ENCODE data around the gene DUSP22.
A peak's percentile ranks its signal among the peaks of the same experiment; 100 is the strongest.

Gene DUSP22

GRCh38 chr6:303948-304558 is 11.8 kb downstream of the DUSP22 start:
- Histone ChIP-seq H3K14ac (ENCODE audit: low read length) (no peak overlapping the region), H2BK5ac (ENCODE audit: low read depth, low read length, poor library complexity) (no peak overlapping the region), H2BK12ac (ENCODE audit: low read length) (no peak overlapping the region), H3K9ac (ENCODE audit: low read length) (no peak overlapping the region), H3K23ac (ENCODE audit: low read length) (no peak overlapping the region), H2BK120ac (ENCODE audit: insufficient read depth, low read length, poor library complexity) (no peak overlapping the region), H3K4me1 (ENCODE audit: control insufficient read depth in 1 of 2, insufficient read depth in 2 of 2, low read length in 2 of 2) (no peaks in the 10 kb centered on the region), H3K4me2 (ENCODE audit: low read length) (no peak overlapping the region), H3K18ac (ENCODE audit: low read length) (no peak overlapping the region), H3K27ac (ENCODE audit: low read depth, low read length) (no peak overlapping the region), H3K36me3 (ENCODE audit: control insufficient read depth in 1 of 2, insufficient read depth in 2 of 2, low read length in 2 of 2) (peaks cover 0 to 2% of the 10 kb centered on the region in 2 experiments), H4K12ac (ENCODE audit: low read depth, low read length) (no peak overlapping the region), H4K91ac (ENCODE audit: low read depth, low read length) (no peak overlapping the region), H3K79me1 (ENCODE audit: low read length) (no peaks in the 10 kb centered on the region), H3K9me3 (ENCODE audit: insufficient read depth, low read depth, low read length) (peaks cover 56% of the 10 kb centered on the region), H2AFZ (ENCODE audit: insufficient read depth, low read length, poor library complexity) (no peak overlapping the region), H3K79me2 (ENCODE audit: control insufficient read depth, insufficient read depth, low read length, poor library complexity) (no peaks in the 10 kb centered on the region), H3K4me3 (ENCODE audit: low read depth, low read length) (peak overlapping the region; percentile 17), H4K8ac (ENCODE audit: low read depth, low read length) (no peak overlapping the region), H2AK5ac (ENCODE audit: low read length) (no peak overlapping the region), H3K27me3 (ENCODE audit: insufficient read depth, low read length) (no peaks in the 10 kb centered on the region), H3K4ac (ENCODE audit: low read depth, low read length) (no peak overlapping the region)
- WGBS (ENCODE audit: extremely low coverage, insufficient coverage, insufficient read length), result no CpG with 5 or more reads among the region's 21 CpGs
- no peak for DNase-seq

- Histone ChIP-seq H4K12ac (ENCODE audit: low read depth, low read length) (no peak overlapping the region), H2AFZ (ENCODE audit: insufficient read depth, low read length, poor library complexity) (no peak overlapping the region), H2BK5ac (ENCODE audit: low read depth, low read length, poor library complexity) (no peak overlapping the region), H3K27ac (ENCODE audit: low read depth, low read length) (no peak overlapping the region), H3K4me2 (ENCODE audit: low read length) (no peak overlapping the region), H3K79me1 (ENCODE audit: low read length) (no peaks in the 10 kb centered on the region), H3K36me3 (ENCODE audit: control insufficient read depth in 1 of 2, insufficient read depth in 2 of 2, low read length in 2 of 2) (peaks cover 0 to 2% of the 10 kb centered on the region in 2 experiments), H4K8ac (ENCODE audit: low read depth, low read length) (no peak overlapping the region), H4K91ac (ENCODE audit: low read depth, low read length) (no peak overlapping the region), H3K23ac (ENCODE audit: low read length) (no peak overlapping the region), H3K4ac (ENCODE audit: low read depth, low read length) (no peak overlapping the region), H3K18ac (ENCODE audit: low read length) (no peak overlapping the region), H3K9ac (ENCODE audit: low read length) (no peak overlapping the region), H2BK12ac (ENCODE audit: low read length) (no peak overlapping the region), H3K14ac (ENCODE audit: low read length) (no peak overlapping the region), H3K79me2 (ENCODE audit: control insufficient read depth, insufficient read depth, low read length, poor library complexity) (no peaks in the 10 kb centered on the region), H3K27me3 (ENCODE audit: insufficient read depth, low read length) (no peaks in the 10 kb centered on the region), H2AK5ac (ENCODE audit: low read length) (no peak overlapping the region), H3K9me3 (ENCODE audit: insufficient read depth, low read depth, low read length) (peaks cover 52% of the 10 kb centered on the region), H3K4me3 (ENCODE audit: low read depth, low read length) (no peak overlapping the region), H3K4me1 (ENCODE audit: control insufficient read depth in 1 of 2, insufficient read depth in 2 of 2, low read length in 2 of 2) (no peaks in the 10 kb centered on the region), H2BK120ac (ENCODE audit: insufficient read depth, low read length, poor library complexity) (no peak overlapping the region)
- WGBS (ENCODE audit: extremely low coverage, insufficient coverage, insufficient read length), result no CpG with 5 or more reads among the region's 8 CpGs
- DNase-seq, result no peak
These were observed 12.6 kb downstream of the DUSP22 start for GRCh38 chr6:304833-305370.

DNA sequence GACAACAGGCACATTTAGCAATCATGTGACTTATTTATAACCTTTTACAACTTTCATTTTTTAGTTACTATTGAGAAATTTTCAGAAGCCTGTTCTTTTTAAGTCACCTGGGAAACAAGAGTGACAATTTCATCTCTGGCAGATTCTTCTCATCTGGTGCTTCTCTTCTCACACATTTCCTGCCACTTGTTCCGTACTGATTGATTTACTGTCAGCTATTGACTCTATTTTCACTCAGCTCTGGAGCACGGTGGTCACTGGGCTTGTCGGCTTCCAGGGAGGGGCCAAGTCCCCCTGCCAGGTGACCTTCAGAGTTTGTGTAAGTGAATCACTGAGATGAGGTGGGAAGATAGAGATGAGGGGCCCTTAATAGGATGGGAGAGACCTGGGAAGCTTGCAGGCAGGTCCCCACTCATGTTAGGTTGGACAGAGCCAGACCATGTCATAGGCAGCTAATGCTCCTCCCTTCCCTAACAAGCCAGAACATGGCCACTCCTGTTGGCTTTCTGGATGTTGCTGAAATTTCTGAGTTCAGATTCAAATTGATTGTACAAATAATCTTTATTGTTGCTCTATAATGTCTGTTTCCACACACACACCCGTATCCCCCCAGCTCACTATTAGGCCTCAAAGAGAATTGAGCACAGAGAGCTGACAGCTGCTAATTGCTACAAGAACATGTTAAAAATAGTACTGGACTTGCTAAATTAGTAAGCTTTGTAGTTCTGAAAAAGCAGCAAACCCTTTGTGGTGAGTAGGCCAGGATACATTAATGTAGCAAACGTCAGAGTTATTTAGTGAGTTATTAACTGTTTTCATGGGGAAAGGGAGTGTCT is 13.3 kb downstream of the DUSP22 start:
- Histone ChIP-seq H3K18ac (ENCODE audit: low read length) (no peak overlapping the region), H3K4ac (ENCODE audit: low read depth, low read length) (no peak overlapping the region), H3K23ac (ENCODE audit: low read length) (no peak overlapping the region), H4K12ac (ENCODE audit: low read depth, low read length) (no peak overlapping the region), H2BK120ac (ENCODE audit: insufficient read depth, low read length, poor library complexity) (no peak overlapping the region), H2AFZ (ENCODE audit: insufficient read depth, low read length, poor library complexity) (no peak overlapping the region), H3K79me2 (ENCODE audit: control insufficient read depth, insufficient read depth, low read length, poor library complexity) (no peaks in the 10 kb centered on the region), H3K4me3 (ENCODE audit: low read depth, low read length) (no peak overlapping the region), H3K9me3 (ENCODE audit: insufficient read depth, low read depth, low read length) (peaks cover 46% of the 10 kb centered on the region), H4K8ac (ENCODE audit: low read depth, low read length) (no peak overlapping the region), H2AK5ac (ENCODE audit: low read length) (no peak overlapping the region), H3K36me3 (ENCODE audit: control insufficient read depth in 1 of 2, insufficient read depth in 2 of 2, low read length in 2 of 2) (peaks cover 0 to 2% of the 10 kb centered on the region in 2 experiments), H3K79me1 (ENCODE audit: low read length) (no peaks in the 10 kb centered on the region), H3K4me1 (ENCODE audit: control insufficient read depth in 1 of 2, insufficient read depth in 2 of 2, low read length in 2 of 2) (no peaks in the 10 kb centered on the region), H4K91ac (ENCODE audit: low read depth, low read length) (no peak overlapping the region), H2BK5ac (ENCODE audit: low read depth, low read length, poor library complexity) (no peak overlapping the region), H2BK12ac (ENCODE audit: low read length) (no peak overlapping the region), H3K9ac (ENCODE audit: low read length) (no peak overlapping the region), H3K27ac (ENCODE audit: low read depth, low read length) (no peak overlapping the region), H3K4me2 (ENCODE audit: low read length) (no peak overlapping the region), H3K14ac (ENCODE audit: low read length) (no peak overlapping the region), H3K27me3 (ENCODE audit: insufficient read depth, low read length) (no peaks in the 10 kb centered on the region)
- no peak for DNase-seq
- no CpG with 5 or more reads among the region's 5 CpGs for WGBS (ENCODE audit: extremely low coverage, insufficient coverage, insufficient read length)

- Histone ChIP-seq H3K4ac (ENCODE audit: low read depth, low read length) (no peak overlapping the region), H3K36me3 (ENCODE audit: control insufficient read depth in 1 of 2, insufficient read depth in 2 of 2, low read length in 2 of 2) (peaks cover 0 to 2% of the 10 kb centered on the region in 2 experiments), H2BK5ac (ENCODE audit: low read depth, low read length, poor library complexity) (no peak overlapping the region), H3K23ac (ENCODE audit: low read length) (no peak overlapping the region), H2AK5ac (ENCODE audit: low read length) (no peak overlapping the region), H3K9me3 (ENCODE audit: insufficient read depth, low read depth, low read length) (peaks cover 40% of the 10 kb centered on the region), H3K9ac (ENCODE audit: low read length) (no peak overlapping the region), H3K4me3 (ENCODE audit: low read depth, low read length) (peak overlapping the region; percentile 8), H3K27me3 (ENCODE audit: insufficient read depth, low read length) (no peaks in the 10 kb centered on the region), H4K91ac (ENCODE audit: low read depth, low read length) (no peak overlapping the region), H4K12ac (ENCODE audit: low read depth, low read length) (no peak overlapping the region), H3K27ac (ENCODE audit: low read depth, low read length) (no peak overlapping the region), H3K18ac (ENCODE audit: low read length) (no peak overlapping the region), H2BK12ac (ENCODE audit: low read length) (no peak overlapping the region), H3K79me2 (ENCODE audit: control insufficient read depth, insufficient read depth, low read length, poor library complexity) (no peaks in the 10 kb centered on the region), H3K4me2 (ENCODE audit: low read length) (no peak overlapping the region), H3K79me1 (ENCODE audit: low read length) (no peaks in the 10 kb centered on the region), H4K8ac (ENCODE audit: low read depth, low read length) (no peak overlapping the region), H2AFZ (ENCODE audit: insufficient read depth, low read length, poor library complexity) (no peak overlapping the region), H3K4me1 (ENCODE audit: control insufficient read depth in 1 of 2, insufficient read depth in 2 of 2, low read length in 2 of 2) (no peaks in the 10 kb centered on the region), H2BK120ac (ENCODE audit: insufficient read depth, low read length, poor library complexity) (no peak overlapping the region), H3K14ac (ENCODE audit: low read length) (no peak overlapping the region)
- WGBS (ENCODE audit: extremely low coverage, insufficient coverage, insufficient read length), result no CpG with 5 or more reads among the region's 8 CpGs
- no peak for DNase-seq
These were observed 14.4 kb downstream of the DUSP22 start for GRCh38 chr6:306641-307061.
